Retinal pigment epithelial cell (primary cell): ENCODE measurements around the gene FSHR.

Experiments
- DNase-seq: peaks from one replicate; pipeline ENCODE4 v3.0.0-alpha.2; 2010; ENCODE audit warnings: low read depth
- H3K4me3 ChIP-seq: 2 replicates; pipeline ENCODE4 v1.5.1; 2011; ENCODE audit warnings: mild to moderate bottlenecking, low read length, control low read depth, moderate library complexity
- TF ChIP-seq, protein P1 (sequence below): conservative IDR thresholded peaks from 2 replicates; pipeline ENCODE4 v1.5.1; 2011; ENCODE audit warnings: low read depth, low read length, control low read depth, inconsistent platforms

The FSHR gene

DNA sequence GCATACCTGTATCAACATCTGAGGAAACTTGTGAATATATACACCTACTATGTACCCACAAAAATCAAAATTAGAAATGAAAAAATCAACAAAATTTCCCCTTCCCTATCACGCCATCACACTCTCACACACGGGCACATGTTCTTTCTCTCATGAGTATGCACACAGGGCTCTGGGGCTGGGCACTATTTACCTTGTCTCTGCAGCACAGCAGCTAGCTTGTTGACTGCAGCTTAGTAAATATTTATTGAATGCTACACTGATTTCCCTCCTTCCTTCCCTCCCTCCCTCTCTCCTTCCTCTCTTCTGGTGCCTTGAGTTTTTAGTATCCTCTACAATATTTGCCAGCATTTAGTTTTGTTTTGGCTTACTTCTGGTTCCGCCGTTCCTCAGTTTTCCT lies 216.1 kb downstream of the FSHR start:
- no peak overlapping the region for H3K4me3 ChIP-seq
- DNase-seq, result no peak
- TF ChIP-seq, protein P1, sequence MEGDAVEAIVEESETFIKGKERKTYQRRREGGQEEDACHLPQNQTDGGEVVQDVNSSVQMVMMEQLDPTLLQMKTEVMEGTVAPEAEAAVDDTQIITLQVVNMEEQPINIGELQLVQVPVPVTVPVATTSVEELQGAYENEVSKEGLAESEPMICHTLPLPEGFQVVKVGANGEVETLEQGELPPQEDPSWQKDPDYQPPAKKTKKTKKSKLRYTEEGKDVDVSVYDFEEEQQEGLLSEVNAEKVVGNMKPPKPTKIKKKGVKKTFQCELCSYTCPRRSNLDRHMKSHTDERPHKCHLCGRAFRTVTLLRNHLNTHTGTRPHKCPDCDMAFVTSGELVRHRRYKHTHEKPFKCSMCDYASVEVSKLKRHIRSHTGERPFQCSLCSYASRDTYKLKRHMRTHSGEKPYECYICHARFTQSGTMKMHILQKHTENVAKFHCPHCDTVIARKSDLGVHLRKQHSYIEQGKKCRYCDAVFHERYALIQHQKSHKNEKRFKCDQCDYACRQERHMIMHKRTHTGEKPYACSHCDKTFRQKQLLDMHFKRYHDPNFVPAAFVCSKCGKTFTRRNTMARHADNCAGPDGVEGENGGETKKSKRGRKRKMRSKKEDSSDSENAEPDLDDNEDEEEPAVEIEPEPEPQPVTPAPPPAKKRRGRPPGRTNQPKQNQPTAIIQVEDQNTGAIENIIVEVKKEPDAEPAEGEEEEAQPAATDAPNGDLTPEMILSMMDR, result no peak

GRCh38 chr2:48934807-48935206 lies 219.5 kb downstream of the FSHR start:
- H3K4me3 ChIP-seq, result no peak overlapping the region
- no peak for DNase-seq
- TF ChIP-seq, protein P1, result no peak

DNA sequence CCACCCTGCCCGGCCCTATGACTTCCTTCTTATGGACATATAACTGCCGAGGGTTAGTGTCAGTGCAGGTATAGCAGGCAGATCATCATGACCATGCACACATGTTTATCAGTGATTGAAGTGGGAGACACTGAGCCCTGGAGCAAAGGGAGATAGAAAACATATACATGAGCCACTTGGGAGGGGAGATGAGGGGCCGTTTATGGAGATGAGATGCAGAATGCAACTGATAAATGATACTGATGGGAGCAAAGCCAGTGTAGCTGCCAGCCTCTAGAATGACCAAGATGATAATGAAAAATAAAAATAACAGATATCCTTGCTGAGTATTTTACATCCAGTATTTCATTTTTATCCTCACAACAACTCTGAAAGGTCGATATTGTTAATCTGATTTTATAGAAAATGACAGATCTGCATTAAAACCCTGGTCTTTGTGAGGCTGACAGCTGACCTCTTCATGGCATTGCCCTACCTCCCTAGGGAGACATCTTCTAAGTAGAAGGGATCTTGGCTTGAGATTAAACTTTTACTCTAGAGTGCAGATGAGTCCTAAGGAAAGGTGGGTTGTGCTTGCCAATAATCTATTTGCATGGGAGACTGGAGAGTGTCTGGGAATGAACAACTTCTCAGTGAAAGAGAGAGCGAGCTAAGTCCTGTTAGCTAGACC lies 220.4 kb downstream of the FSHR start:
- DNase-seq, result no peak
- no peak overlapping the region for H3K4me3 ChIP-seq
- TF ChIP-seq, protein P1, result no peak

DNA sequence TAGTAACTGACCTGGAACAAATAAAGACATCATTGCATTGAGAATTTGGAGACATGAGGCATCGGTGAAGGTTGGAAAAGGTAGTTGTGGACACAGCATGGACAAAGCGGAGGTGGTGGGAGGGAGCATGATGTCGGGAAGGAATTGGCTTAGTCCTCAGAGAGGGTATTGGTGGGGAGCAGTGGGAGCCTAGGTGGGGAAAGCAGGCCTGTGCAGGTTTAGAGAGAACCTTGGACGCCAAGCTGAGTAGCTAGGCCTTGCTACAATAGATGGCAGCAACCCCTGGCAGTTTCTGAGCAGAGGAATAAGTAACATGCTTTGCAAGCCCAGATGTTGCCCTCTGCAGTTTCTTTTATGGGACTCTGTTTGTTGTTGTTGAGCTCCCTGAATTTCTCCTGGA lies 221.6 kb downstream of the FSHR start:
- no peak for DNase-seq
- no peak overlapping the region for H3K4me3 ChIP-seq
- TF ChIP-seq, protein P1, result no peak

DNA sequence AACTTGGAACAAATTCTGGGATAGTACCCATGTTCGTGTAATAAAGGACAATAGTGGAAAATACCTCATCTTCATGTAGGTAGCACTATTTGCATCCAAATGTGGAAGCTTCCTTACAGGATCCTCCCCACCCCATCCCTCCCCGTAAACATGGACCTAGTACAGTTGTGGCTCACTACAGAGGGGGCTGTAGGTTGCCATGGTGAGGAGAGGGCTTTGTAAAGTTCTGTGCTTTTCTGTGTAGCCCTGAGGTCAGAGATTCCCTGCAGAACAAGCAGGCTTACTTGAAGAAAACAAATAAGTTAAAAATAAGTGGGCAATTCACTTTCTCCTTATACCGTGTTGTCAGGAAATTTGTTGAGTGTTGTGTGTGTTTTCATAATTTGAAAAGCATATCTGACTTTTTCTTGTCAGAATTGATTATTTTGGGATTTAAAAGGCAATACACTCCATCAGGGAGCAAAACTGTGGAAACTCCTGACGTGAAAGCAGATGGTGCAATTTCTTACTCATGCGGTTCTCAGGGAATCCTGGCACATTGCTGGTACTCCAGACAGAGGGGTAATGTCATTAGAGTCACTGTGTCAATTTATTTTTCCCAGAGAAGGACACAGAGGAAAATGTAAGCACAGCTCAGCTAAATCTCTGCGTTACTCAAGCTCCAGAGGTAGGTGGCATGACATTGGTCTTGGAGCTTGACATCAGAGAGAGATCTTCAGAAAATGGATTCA lies 224.6 kb downstream of the FSHR start:
- no peak for DNase-seq
- no peak overlapping the region for H3K4me3 ChIP-seq
- TF ChIP-seq, protein P1, result no peak

DNA sequence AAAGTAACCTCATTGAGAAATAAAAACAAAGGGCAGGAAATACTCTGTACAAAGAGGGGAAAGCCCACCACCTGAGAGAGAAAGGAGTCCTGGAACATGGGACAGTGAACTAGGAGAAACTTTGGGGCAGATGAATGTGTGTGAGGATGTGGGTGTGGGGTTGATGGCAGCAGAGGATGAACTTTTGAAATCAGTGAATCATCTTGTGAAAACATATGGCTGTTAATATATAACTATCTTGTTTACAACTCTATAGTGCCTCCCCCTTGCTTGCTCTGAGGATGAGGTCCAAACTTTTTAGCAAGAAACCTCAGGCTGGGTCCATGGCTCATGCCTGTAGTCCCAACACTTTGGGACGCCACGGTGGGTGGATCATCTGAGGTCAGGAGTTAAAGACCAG lies 227.0 kb downstream of the FSHR start:
- DNase-seq, result no peak
- TF ChIP-seq, protein P1, result no peak
- H3K4me3 ChIP-seq, result no peak overlapping the region

- no peak overlapping the region for H3K4me3 ChIP-seq
- TF ChIP-seq, protein P1, result no peak
- DNase-seq, result no peak
Measured at GRCh38 chr2:48915884-48916283, 238.4 kb downstream of the FSHR start.
